Measurements from ENCODE around the gene SH3PXD2A.

The SH3PXD2A gene

DNA sequence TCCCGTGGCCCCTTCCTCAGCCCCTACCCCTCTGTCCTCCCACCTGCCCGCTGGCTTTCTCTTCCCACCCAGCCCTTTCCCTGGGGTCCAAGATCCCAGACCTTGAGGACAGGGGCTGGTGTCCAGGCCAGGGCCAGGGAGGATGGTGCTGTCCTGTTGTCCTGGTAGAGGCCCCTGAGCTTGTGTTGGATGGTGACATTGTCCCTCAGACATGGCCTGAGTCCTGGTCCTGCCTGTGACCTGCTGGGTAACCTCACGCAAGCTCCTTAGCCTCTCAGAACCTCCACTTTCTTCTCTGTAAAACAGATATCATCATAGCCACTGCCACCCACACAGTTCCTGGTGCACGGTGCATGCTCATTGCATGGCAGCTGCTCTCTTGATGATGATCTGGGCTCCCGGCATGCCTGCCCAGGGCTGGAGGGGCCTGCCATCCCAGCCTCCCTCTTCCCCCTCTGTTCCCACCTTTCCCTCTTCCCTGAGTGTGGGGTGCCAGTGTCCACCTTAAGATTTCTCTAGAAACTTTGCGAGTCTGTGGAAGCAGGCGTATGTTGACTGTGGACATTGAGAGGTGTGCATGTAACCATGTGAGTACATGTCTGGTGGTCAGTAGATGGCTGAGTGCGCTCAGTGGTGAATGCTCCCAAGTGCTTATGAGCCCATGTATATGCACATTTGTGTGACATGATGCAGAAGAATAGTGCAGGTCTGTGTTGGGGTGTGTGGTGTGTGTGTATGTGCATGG, 301.5 kb downstream of the SH3PXD2A start:
- Histone ChIP-seq H3K9ac (no peak overlapping the region), H3K4me3 (IDR thresholded peaks at IDR 0.05; ENCODE audit: insufficient read depth, low read depth, low read length) (no peak overlapping the region), H2AFZ (ENCODE audit: low read depth) (no peak overlapping the region), H3K79me2 (ENCODE audit: insufficient read depth, low read depth) (no peaks in the 10 kb centered on the region), H3K27ac (no peak overlapping the region), H3K4me1 (ENCODE audit: low read depth, poor library complexity, severe bottlenecking) (no peaks in the 10 kb centered on the region), H3K36me3 (ENCODE audit: insufficient read depth) (no peaks in the 10 kb centered on the region), H3K27me3 (ENCODE audit: insufficient read depth, low read depth) (peaks cover 3% of the 10 kb centered on the region; the same call in 1 of the 2 replicates), H3K4me2 (no peak overlapping the region), H4K20me1 (ENCODE audit: insufficient read depth) (no peaks in the 10 kb centered on the region)
- TF ChIP-seq, protein P1, sequence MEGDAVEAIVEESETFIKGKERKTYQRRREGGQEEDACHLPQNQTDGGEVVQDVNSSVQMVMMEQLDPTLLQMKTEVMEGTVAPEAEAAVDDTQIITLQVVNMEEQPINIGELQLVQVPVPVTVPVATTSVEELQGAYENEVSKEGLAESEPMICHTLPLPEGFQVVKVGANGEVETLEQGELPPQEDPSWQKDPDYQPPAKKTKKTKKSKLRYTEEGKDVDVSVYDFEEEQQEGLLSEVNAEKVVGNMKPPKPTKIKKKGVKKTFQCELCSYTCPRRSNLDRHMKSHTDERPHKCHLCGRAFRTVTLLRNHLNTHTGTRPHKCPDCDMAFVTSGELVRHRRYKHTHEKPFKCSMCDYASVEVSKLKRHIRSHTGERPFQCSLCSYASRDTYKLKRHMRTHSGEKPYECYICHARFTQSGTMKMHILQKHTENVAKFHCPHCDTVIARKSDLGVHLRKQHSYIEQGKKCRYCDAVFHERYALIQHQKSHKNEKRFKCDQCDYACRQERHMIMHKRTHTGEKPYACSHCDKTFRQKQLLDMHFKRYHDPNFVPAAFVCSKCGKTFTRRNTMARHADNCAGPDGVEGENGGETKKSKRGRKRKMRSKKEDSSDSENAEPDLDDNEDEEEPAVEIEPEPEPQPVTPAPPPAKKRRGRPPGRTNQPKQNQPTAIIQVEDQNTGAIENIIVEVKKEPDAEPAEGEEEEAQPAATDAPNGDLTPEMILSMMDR (conservative IDR thresholded peaks at IDR 0.05; ENCODE audit: low read depth, low read length), result no peak

DNA sequence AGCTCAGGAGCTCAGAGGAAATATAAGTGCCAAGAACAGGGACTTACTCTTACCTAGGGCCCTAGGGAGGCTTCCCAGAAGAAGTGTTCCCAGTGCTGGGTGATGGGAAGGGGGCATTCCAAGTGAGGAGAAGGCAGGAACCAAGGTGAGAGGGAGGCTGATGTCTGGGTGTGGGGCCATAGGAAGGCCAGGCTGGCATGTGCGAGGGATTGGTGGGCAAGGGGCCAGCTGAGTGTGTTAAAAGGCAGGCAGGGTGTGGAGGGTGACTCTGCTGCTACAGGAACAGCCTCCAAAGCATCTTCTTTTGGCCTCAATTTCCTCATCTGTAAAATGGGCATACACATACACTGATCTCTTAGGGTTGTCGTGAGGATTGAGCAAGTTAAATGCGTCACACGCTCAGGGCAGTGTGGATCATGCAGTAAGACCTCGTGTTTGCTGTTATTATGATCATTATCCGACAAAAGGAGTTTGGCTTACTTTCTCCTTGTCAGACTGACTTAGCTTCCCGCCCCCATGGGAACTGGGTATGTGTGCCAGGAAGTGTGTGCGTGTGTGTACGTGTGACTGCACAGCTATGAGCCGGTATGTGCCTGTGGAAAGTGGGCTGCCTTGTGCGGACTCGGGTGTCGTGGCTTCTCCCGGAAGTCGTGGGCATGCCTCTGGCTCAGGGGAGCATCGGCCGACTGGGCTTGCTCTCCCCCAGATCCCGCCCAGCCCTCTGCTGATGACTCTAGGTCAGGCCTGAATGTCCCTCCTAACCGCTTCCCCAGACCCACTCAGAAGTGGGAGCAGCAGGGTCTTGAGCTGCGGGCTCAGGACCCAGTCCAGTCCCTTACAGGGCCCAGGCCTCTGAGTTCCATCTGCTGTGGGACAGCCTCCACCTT, 302.3 kb downstream of the SH3PXD2A start:
- H3K4me2 ChIP-seq, result no peak overlapping the region
- H3K27ac ChIP-seq, result no peak overlapping the region
- TF ChIP-seq, protein P1 (conservative IDR thresholded peaks at IDR 0.05; ENCODE audit: low read depth, low read length), result no peak
- H4K20me1 ChIP-seq (ENCODE audit: insufficient read depth), result no peaks in the 10 kb centered on the region
- no peak overlapping the region for H3K4me3 ChIP-seq (IDR thresholded peaks at IDR 0.05; ENCODE audit: insufficient read depth, low read depth, low read length)
- peaks cover 3% of the 10 kb centered on the region; the same call in 1 of the 2 replicates for H3K27me3 ChIP-seq (ENCODE audit: insufficient read depth, low read depth)
- no peak overlapping the region for H3K9ac ChIP-seq
- no peaks in the 10 kb centered on the region for H3K79me2 ChIP-seq (ENCODE audit: insufficient read depth, low read depth)
- no peaks in the 10 kb centered on the region for H3K36me3 ChIP-seq (ENCODE audit: insufficient read depth)
- no peaks in the 10 kb centered on the region for H3K4me1 ChIP-seq (ENCODE audit: low read depth, poor library complexity, severe bottlenecking)
- no peak overlapping the region for H2AFZ ChIP-seq (ENCODE audit: low read depth)

DNA sequence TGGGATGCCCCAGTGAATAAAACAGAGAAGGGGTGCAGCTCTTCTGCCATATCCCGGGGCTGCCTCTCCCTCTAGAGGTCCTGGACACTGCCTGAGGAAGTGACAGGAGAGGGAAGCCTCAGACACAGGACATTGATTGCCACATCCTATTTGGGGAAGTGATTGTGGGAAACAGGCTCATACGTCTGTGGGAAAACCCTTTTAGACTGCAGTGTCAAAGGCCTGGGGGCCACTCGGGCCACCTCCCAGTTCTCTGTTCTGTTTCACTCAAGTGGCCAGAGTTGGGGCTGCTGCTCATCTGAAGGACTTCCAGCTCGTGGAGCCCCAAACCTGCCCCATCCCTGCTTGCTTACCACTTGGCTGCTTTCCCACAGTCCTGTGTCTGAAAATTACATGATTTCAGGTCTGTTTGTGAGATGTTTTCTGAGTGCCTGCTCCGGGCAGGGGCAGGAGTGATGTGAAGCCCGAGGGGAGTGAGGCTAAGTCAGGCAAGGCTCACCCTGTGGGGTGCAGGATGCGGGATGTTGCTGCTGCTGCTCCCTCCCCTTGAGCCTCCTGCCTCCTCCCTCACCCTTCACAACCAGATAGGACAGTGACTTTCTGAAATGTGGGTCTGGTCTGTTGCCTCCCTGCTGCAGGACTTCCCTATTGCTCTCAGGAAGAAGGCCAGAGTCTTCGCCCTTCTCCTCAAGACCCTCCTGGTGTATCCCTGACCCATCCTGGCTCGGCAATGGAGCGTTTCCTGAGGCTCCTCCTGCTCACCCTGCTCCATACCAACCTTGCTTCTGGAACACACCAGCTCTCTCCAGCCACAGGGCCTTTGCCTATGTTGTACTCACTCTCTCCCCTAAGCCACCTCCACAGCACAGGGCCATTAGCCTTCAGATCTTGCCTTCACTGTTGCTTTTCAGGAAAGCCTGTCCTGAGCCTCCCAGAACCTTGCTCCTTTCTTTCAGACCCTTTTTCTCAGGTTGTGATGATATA, 303.5 kb downstream of the SH3PXD2A start:
- no peaks in the 10 kb centered on the region for H3K79me2 ChIP-seq (ENCODE audit: insufficient read depth, low read depth)
- H3K9ac ChIP-seq, result no peak overlapping the region
- H3K4me3 ChIP-seq (IDR thresholded peaks at IDR 0.05; ENCODE audit: insufficient read depth, low read depth, low read length), result no peak overlapping the region
- TF ChIP-seq, protein P1 (conservative IDR thresholded peaks at IDR 0.05; ENCODE audit: low read depth, low read length), result no peak
- H3K36me3 ChIP-seq (ENCODE audit: insufficient read depth), result no peaks in the 10 kb centered on the region
- peaks cover 3% of the 10 kb centered on the region; the same call in 1 of the 2 replicates for H3K27me3 ChIP-seq (ENCODE audit: insufficient read depth, low read depth)
- no peak overlapping the region for H3K4me2 ChIP-seq
- H3K4me1 ChIP-seq (ENCODE audit: low read depth, poor library complexity, severe bottlenecking), result no peaks in the 10 kb centered on the region
- no peaks in the 10 kb centered on the region for H4K20me1 ChIP-seq (ENCODE audit: insufficient read depth)
- no peak overlapping the region for H3K27ac ChIP-seq
- H2AFZ ChIP-seq (ENCODE audit: low read depth), result no peak overlapping the region

DNA sequence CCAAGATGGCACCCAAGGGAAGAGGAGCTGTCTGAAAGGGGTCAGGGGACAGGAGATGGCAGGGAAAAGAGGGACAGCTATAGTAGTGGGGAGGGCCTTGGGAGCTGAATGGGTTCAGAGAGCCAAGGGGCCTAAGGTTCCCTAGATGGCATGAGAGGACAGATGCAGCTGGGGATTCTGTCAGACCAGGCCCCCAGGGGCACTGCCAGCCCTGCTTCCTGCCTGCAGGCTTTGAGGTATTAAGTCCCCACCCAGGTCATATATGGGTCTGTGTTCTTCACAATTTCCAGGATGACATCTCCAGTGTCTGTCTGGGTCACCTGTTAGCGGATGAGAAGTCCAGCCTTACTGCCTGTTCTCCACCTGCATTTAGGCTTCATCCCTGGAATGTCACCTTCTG, 305.1 kb downstream of the SH3PXD2A start:
- Histone ChIP-seq H3K4me2 (no peak overlapping the region), H3K27me3 (ENCODE audit: insufficient read depth, low read depth) (peaks cover 3% of the 10 kb centered on the region; the same call in 1 of the 2 replicates), H2AFZ (ENCODE audit: low read depth) (no peak overlapping the region), H4K20me1 (ENCODE audit: insufficient read depth) (no peaks in the 10 kb centered on the region), H3K9ac (no peak overlapping the region), H3K36me3 (ENCODE audit: insufficient read depth) (no peaks in the 10 kb centered on the region), H3K27ac (no peak overlapping the region), H3K4me3 (IDR thresholded peaks at IDR 0.05; ENCODE audit: insufficient read depth, low read depth, low read length) (no peak overlapping the region), H3K4me1 (ENCODE audit: low read depth, poor library complexity, severe bottlenecking) (peaks cover 15% of the 10 kb centered on the region), H3K79me2 (ENCODE audit: insufficient read depth, low read depth) (no peaks in the 10 kb centered on the region)
- TF ChIP-seq, protein P1 (conservative IDR thresholded peaks at IDR 0.05; ENCODE audit: low read depth, low read length), result no peak

All from KMS-11 (cell line).